ENCODE data around the gene TENM4.
A peak's percentile ranks its signal among the peaks of the same experiment; 100 is the strongest.

Gene TENM4

DNA sequence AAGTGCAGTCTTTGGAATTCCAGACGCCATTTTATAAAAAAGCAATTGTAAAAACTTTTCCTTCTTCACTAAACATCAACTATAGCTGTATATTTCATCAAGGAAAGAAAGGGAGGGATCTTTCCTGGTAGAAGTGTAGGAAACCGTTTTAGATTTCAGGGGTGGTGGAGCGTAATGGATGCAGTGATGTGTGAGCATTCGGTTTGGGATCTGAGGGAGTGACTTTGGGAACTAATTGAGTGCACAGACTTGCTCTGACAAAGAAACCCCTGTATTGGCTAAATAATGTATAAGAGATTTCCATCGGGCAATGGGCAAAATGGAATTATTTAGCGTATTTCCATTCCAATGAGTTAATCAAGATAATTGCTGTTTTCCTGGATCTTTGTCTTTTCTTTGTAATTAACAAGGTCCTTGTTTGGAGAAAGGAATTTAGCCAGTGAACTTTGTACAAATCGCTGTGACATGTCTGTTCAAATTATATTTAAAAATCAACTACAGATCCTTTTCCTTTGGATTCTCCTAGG lies 741.2 kb downstream of the TENM4 start:
- no peak for DNase-seq (ENCODE audit: low spot score)

GRCh38 chr11:78698612-78699011 lies 742.2 kb downstream of the TENM4 start:
- peak; percentile 35 for DNase-seq (ENCODE audit: low spot score)

DNA sequence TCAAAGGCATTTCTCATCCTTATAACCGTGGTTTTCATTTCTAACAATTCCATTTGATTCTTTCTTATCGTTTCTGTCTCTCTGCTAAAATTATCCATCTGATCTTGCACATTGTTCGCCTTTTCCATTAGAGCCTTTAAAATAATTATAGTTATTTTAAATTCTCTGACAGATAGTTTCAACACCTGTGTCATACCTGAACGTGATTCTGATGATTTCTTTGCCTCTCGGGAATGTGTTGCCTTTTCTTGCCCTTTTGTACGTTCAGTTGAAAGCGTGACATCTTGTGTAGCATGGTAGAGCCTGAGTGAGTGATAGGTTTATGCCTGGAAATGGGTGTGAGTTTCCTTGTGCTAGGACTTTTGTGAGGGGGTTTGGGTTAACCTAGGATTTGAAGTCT lies 744.7 kb downstream of the TENM4 start:
- DNase-seq (ENCODE audit: low spot score), result no peak

DNA sequence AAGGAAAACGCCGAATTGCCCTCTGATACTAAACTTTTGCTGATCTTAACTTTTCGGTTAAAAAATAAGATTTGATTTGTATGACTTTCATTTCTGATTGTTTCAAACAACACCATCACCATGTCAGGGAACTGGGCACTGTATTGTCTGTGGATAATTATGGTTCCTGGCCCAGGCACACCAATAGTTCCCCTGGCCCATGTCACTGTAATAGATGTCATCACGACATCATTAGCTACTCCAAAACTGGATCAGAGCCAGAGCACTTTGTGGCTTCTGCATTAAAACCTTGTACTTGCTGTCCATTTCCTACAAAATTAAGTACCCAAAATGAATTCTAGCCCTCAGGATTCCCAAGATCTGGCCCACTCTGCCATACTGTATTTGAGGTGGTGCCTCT lies 746.7 kb downstream of the TENM4 start:
- no peak for DNase-seq (ENCODE audit: low spot score)

GRCh38 chr11:78691215-78691614 lies 749.6 kb downstream of the TENM4 start:
- no peak for DNase-seq (ENCODE audit: low spot score)

GRCh38 chr11:78690352-78690987 lies 750.4 kb downstream of the TENM4 start:
- DNase-seq (ENCODE audit: low spot score), result no peak

DNA sequence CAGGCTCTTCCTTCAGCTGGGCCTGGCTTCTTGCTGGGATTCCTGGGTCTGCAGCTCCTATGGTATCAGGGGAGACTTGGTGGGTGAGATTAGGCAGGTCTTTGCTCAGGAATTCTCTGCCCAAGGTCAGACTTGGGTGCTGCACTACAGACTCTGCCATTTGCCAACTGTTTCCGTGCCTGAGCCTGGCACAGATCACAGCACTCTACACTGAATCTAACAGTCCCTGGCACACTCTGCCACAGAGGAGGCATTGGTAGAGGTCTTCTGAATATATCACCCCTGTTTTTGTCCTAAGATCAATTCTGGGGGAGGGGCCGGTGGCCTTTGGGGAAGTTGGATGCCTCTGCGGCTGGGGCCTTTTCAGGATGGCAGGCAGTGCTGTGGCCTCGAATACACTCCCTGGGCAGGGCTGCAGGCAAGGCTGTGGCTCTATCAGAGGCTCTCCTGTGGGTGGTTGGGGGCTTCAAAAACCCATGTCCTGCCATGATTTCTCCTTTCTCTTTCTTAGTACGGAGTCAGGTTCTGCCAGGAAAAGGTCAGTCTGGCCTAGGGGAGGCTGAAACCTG lies 751.2 kb downstream of the TENM4 start:
- no peak for DNase-seq (ENCODE audit: low spot score)

GRCh38 chr11:78689101-78689500 lies 751.7 kb downstream of the TENM4 start:
- no peak for DNase-seq (ENCODE audit: low spot score)

- no peak for DNase-seq (ENCODE audit: low spot score)
These were observed 752.4 kb downstream of the TENM4 start for GRCh38 chr11:78688460-78688859.

DNA sequence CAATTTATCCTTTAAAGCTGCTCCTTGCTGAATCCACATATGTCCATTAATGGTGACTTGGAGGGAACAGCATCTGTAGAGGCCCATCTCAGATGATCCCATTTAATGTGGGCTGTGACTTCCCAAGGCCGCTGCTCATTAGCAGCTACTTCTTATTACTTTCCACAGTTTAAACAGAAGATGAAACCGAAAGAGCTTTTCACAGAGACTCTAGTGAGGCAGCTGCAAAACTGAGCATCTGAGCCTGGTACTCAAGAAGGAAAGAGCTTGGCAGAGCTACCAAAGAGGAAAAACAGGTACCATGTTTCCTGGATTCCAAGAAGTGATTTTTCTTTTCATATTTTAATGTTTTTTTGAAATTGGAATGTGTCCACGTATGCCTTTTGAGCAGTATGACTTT lies 755.7 kb downstream of the TENM4 start:
- DNase-seq (ENCODE audit: low spot score), result no peak

DNA sequence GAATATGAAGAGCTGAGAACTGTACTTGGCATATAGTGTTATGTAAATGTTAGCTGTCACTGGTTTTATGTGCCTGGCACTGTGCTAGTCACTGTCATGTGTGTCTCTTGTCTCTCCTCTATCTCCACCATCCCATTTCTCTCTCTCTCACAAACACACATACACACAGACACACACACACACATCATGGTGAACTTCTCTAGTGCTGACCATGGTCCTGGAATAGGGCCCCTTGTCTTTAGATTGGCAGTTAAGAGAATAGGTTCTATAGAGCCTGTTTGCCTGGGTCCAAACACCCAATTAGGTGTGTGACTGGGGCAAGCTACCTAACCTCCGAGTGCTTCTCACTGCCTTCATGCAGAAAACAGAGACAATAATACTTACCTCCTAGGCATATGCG lies 756.5 kb downstream of the TENM4 start:
- DNase-seq (ENCODE audit: low spot score), result no peak

GRCh38 chr11:78683774-78684173 lies 757.1 kb downstream of the TENM4 start:
- no peak for DNase-seq (ENCODE audit: low spot score)

DNA sequence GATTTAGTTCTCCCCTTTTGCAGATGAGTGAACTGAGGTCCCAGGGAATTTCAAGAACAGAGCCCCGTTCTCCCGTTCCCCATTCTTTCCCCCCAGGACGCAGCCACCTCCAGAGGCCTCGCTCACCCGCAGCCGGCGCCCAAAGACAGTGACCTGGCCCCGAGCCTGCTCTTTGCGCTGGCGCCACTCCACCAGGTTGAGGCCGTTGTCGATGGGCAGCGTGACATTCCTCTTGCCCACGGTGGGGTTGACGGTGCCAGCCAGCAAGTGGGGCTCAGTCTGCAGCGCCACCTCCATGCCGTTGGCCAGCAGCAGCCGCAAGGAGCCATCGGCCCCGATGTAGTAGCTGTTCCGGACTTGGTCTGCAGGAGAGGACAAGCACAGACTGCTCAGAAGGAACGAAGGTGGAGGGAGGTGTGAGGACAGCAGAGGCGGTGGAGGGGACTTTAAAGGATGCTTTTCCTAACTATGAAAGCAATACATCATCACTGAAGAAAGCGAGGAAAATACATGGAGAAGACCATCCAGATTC lies 764.7 kb downstream of the TENM4 start:
- DNase-seq (ENCODE audit: low spot score), result no peak

GRCh38 chr11:78672850-78673620 lies 767.8 kb downstream of the TENM4 start:
- no peak for DNase-seq (ENCODE audit: low spot score)

GRCh38 chr11:78669249-78669648 lies 771.6 kb downstream of the TENM4 start:
- DNase-seq (ENCODE audit: low spot score), result no peak

- DNase-seq (ENCODE audit: low spot score), result no peak
These were observed 773.4 kb downstream of the TENM4 start for GRCh38 chr11:78667461-78667860.

- no peak for DNase-seq (ENCODE audit: low spot score)
These were observed 774.1 kb downstream of the TENM4 start for GRCh38 chr11:78666675-78667160.

GRCh38 chr11:78664636-78665035 lies 776.2 kb downstream of the TENM4 start:
- no peak for DNase-seq (ENCODE audit: low spot score)

DNA sequence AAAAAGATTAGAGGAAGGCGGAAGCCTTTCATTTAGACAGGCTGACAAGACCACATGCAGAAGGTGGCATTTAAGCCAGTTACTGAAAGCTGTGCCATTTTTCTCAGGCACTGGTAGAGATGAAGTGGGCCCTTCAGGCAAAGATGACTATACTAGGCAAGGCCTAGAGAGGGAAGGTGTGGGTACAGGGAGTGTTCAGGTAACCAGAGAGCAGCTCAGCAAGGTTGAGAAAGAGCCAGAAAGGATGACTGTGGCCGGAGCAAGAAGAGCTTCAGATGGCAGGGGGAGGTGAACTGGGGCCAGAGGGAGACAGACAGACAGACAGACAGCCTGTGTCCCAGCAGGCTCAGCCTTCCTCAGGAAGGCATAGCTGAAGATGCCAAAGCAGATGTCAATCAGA lies 778.0 kb downstream of the TENM4 start:
- DNase-seq (ENCODE audit: low spot score), result no peak

DNA sequence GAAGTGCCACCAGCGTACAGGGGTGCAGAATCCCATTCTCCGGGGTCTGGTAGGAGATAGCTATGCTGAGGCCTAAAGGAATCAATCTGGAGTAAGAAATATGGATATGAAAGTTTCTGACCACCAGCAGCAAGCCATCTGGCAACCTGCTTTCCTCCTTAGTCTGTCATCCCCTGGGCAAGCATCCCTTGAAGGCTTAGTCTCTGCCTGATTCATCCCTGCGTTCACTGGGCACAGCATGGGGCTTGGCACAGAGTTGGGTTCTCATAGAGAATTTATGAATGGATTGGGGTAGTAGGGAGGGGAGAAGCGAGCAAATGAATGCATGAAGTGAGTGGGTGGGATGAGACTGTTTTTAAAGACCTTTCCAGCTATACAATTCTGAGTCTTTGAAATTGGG lies 780.4 kb downstream of the TENM4 start:
- no peak for DNase-seq (ENCODE audit: low spot score)

- DNase-seq (ENCODE audit: low spot score), result no peak
These were observed 781.2 kb downstream of the TENM4 start for GRCh38 chr11:78659326-78660270.
